CMK (cell line): Measurements from ENCODE around the gene PITX1.

Source experiments
- DNase-seq: peaks from one replicate; pipeline ENCODE4 v3.0.0-alpha.2; 2010; ENCODE audit warnings: low read depth

Gene PITX1

GRCh38 chr5:135041726-135042125 lies 7.7 kb upstream of the PITX1 start:
- no peak for DNase-seq

GRCh38 chr5:135041145-135041587 lies 7.1 kb upstream of the PITX1 start:
- DNase-seq = no peak

- DNase-seq = no peak
These were observed 6.5 kb upstream of the PITX1 start for GRCh38 chr5:135040333-135041144.

- no peak for DNase-seq
These were observed 6.0 kb upstream of the PITX1 start for GRCh38 chr5:135040034-135040332.

GRCh38 chr5:135039271-135040033 lies 5.4 kb upstream of the PITX1 start:
- no peak for DNase-seq

- DNase-seq = no peak
These were observed 4.8 kb upstream of the PITX1 start for GRCh38 chr5:135038813-135039270.

GRCh38 chr5:135038205-135038812 lies 4.3 kb upstream of the PITX1 start:
- DNase-seq = no peak

GRCh38 chr5:135037519-135038204 lies 3.6 kb upstream of the PITX1 start:
- no peak for DNase-seq

GRCh38 chr5:135036405-135036804 lies 2.4 kb upstream of the PITX1 start:
- DNase-seq = no peak

GRCh38 chr5:135035678-135036030 lies 1.6 kb upstream of the PITX1 start:
- DNase-seq = no peak

- DNase-seq = no peak
These were observed 1.1 kb upstream of the PITX1 start for GRCh38 chr5:135034963-135035677.

GRCh38 chr5:135034236-135034962 lies 371 bp upstream of the PITX1 start:
- no peak for DNase-seq

GRCh38 chr5:135032999-135033861 lies 798 bp downstream of the PITX1 start:
- DNase-seq = no peak

- DNase-seq = no peak
These were observed 1.4 kb downstream of the PITX1 start for GRCh38 chr5:135032695-135032998.

GRCh38 chr5:135031813-135032694 lies 2.0 kb downstream of the PITX1 start:
- no peak for DNase-seq

GRCh38 chr5:135030956-135031812 lies 2.8 kb downstream of the PITX1 start:
- no peak for DNase-seq

GRCh38 chr5:135030123-135030955 lies 3.7 kb downstream of the PITX1 start:
- no peak for DNase-seq
